Effector memory CD8-positive, alpha-beta T cell (primary cell): ENCODE data around the gene PROM2.

ENCODE experiments used
- ATAC-seq: fragments of 150-1000 bp; cut with Tn5 transposase; replicated peaks from 2 replicates; pipeline ENCODE4 v1.10.0; 2021; ENCODE audit warnings: mild to moderate bottlenecking, moderate library complexity
- DNase-seq, 3 experiments: peaks; one replicate each; pipeline ENCODE4 v3.0.0; 2021
- H3K27ac Mint-ChIP-seq, 2 donors: one replicate each; pipeline ENCODE4 v1.8.0; 2022; ENCODE audit warnings: mild to moderate bottlenecking in 2 of 2, mixed read lengths in 2 of 2, moderate library complexity in 2 of 2
- H3K27me3 Mint-ChIP-seq, 2 donors: one replicate each; pipeline ENCODE4 v1.8.0; 2022; ENCODE audit warnings: mixed read lengths in 2 of 2
- H3K36me3 Mint-ChIP-seq: one replicate; pipeline ENCODE4 v1.8.0; 2022; ENCODE audit warnings: mild to moderate bottlenecking, moderate library complexity, mixed read lengths; ENCODE audit not compliant: insufficient read depth
- H3K4me1 Mint-ChIP-seq, 2 donors: one replicate each; pipeline ENCODE4 v1.8.0; 2022; ENCODE audit warnings: low read depth in 2 of 2, mixed read lengths in 2 of 2
- H3K4me3 Mint-ChIP-seq, 2 donors: one replicate each; pipeline ENCODE4 v1.8.0; 2022; ENCODE audit warnings: mild to moderate bottlenecking in 2 of 2, mixed read lengths in 2 of 2, moderate library complexity in 2 of 2
- H3K9me3 Mint-ChIP-seq, 2 donors: one replicate each; pipeline ENCODE4 v1.8.0; 2022; ENCODE audit warnings: mixed read lengths in 2 of 2

Gene PROM2

GRCh38 chr2:95319481-95320343 lies 45.5 kb downstream of the PROM2 start:
- no peaks in the 10 kb centered on the region for H3K9me3 Mint-ChIP-seq
- peaks cover 0 to 1% of the 10 kb centered on the region in 2 donors for H3K4me1 Mint-ChIP-seq
- H3K27me3 Mint-ChIP-seq: peaks cover 0 to 41% of the 10 kb centered on the region in 2 donors
- no peak overlapping the region for H3K4me3 Mint-ChIP-seq
- no peak for DNase-seq
- no peak for ATAC-seq
- peaks cover 3% of the 10 kb centered on the region for H3K36me3 Mint-ChIP-seq
- H3K27ac Mint-ChIP-seq: no peak overlapping the region

- ATAC-seq (no peak), DNase-seq (no peak)
- peaks cover 0 to 35% of the 10 kb centered on the region in 2 donors for H3K27me3 Mint-ChIP-seq
- H3K9me3 Mint-ChIP-seq: no peaks in the 10 kb centered on the region
- peaks cover 0 to 1% of the 10 kb centered on the region in 2 donors for H3K4me1 Mint-ChIP-seq
- H3K36me3 Mint-ChIP-seq: peaks cover 3% of the 10 kb centered on the region
- no peak overlapping the region for H3K4me3 Mint-ChIP-seq
- no peak overlapping the region for H3K27ac Mint-ChIP-seq
Measured at GRCh38 chr2:95320344-95320712, 46.1 kb downstream of the PROM2 start.

DNA sequence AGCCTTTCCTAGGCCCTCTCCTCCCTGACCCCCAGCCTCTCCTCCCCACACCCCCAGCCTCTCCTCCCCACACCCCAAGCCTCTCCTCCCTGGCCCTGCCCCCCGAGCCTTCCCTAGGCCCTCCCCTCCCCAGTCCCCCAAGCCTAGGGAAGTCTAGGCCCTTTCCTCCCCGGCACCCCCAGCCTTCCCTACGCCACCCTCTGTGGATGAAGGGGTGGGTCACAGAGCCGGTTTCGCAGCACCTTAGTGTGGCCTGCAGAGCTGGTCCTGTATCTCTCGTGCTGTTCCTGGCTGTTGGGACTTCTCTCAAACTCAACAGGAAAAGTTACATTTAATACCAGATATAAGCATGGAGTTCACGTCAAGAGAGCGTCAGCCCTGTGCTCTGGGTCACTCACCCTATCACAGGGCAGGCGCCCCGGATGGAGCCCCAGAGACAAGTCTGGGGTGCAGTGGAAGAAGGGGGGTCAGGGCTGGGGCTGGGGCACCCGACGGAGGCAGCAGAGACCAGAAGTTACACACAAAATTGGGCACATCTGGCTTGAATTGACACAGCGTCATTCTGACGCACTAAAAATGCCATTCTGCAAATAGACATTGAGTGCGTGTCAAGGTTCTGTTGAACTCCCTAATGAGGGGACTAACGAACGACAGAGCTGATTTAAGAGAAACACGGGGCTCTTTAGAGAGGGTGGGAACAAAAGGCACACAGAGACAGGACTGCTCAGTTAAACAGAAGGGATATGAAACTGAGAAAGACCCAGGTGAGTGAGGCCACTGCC lies 46.9 kb downstream of the PROM2 start:
- Mint-ChIP-seq H3K36me3 (peaks cover 3% of the 10 kb centered on the region), H3K27me3 (peaks cover 0 to 27% of the 10 kb centered on the region in 2 donors), H3K4me3 (no peak overlapping the region), H3K27ac (no peak overlapping the region), H3K4me1 (peaks cover 0 to 1% of the 10 kb centered on the region in 2 donors), H3K9me3 (no peaks in the 10 kb centered on the region)
- DNase-seq (no peak), ATAC-seq (no peak)

DNA sequence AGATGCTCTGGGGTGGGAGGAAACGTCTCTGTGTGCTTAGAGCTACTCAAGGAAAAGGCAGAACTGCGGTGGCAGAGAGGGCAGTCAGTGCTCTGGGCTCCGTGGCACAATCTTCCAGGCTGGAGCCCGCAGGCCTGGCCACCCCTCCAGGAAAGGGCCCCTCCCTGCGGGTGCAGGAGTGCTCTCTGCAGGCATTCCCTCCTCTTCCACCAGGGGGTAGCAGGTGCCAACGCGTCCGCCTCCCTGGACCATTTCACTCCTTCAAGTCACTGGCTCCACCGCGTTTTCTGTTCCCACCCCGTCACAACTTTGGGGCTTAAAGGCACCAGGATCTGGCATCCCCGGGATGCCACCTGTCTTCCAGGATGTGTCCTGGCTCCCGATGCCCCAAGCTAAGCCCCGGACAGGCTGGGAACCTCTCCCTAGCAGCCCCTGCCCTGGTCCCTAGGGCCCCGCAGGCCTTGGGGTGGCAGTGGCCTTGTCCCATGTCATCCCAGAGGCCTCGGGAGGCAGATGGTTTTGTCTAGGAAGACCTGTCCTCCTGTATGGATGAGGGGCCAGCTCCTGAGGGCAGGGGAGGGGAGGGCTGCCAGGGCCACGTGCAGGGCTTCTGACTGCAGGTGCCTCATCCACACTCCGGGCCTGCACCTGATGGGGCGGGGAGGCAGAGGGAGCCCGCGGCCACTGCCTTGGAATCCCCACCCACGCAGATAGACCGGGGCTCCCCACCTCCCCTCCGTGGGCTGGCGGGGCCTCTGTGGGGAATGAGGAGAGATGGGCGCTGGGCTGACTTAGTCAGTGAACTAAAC lies 49.3 kb downstream of the PROM2 start:
- ATAC-seq (no peak), DNase-seq (no peak)
- no peak overlapping the region for H3K27ac Mint-ChIP-seq
- H3K4me1 Mint-ChIP-seq: no peaks in the 10 kb centered on the region
- no peaks in the 10 kb centered on the region for H3K9me3 Mint-ChIP-seq
- no peak overlapping the region for H3K4me3 Mint-ChIP-seq
- H3K36me3 Mint-ChIP-seq: peaks cover 3% of the 10 kb centered on the region
- peaks cover 0 to 4% of the 10 kb centered on the region in 2 donors for H3K27me3 Mint-ChIP-seq

- Mint-ChIP-seq H3K4me3 (no peak overlapping the region), H3K36me3 (no peaks in the 10 kb centered on the region), H3K4me1 (no peaks in the 10 kb centered on the region), H3K9me3 (no peaks in the 10 kb centered on the region), H3K27me3 (no peaks in the 10 kb centered on the region), H3K27ac (no peak overlapping the region)
- ATAC-seq: no peak
- no peak for DNase-seq
Measured at GRCh38 chr2:95325026-95325425, 50.8 kb downstream of the PROM2 start.

- Mint-ChIP-seq H3K4me1 (no peaks in the 10 kb centered on the region), H3K27ac (no peak overlapping the region), H3K27me3 (no peaks in the 10 kb centered on the region), H3K4me3 (no peak overlapping the region), H3K36me3 (no peaks in the 10 kb centered on the region), H3K9me3 (no peaks in the 10 kb centered on the region)
- DNase-seq: no peak
- ATAC-seq: no peak
Measured at GRCh38 chr2:95325590-95326432, 51.6 kb downstream of the PROM2 start.

GRCh38 chr2:95326433-95327140 lies 52.3 kb downstream of the PROM2 start:
- no peaks in the 10 kb centered on the region for H3K36me3 Mint-ChIP-seq
- no peaks in the 10 kb centered on the region for H3K9me3 Mint-ChIP-seq
- H3K4me3 Mint-ChIP-seq: no peak overlapping the region
- no peak overlapping the region for H3K27ac Mint-ChIP-seq
- ATAC-seq (no peak), DNase-seq (no peak)
- no peaks in the 10 kb centered on the region for H3K4me1 Mint-ChIP-seq
- H3K27me3 Mint-ChIP-seq: no peaks in the 10 kb centered on the region

GRCh38 chr2:95327861-95328260 lies 53.6 kb downstream of the PROM2 start:
- Mint-ChIP-seq H3K36me3 (no peaks in the 10 kb centered on the region), H3K4me3 (no peak overlapping the region), H3K4me1 (no peaks in the 10 kb centered on the region), H3K9me3 (no peaks in the 10 kb centered on the region), H3K27me3 (no peaks in the 10 kb centered on the region), H3K27ac (no peak overlapping the region)
- DNase-seq: no peak
- no peak for ATAC-seq

DNA sequence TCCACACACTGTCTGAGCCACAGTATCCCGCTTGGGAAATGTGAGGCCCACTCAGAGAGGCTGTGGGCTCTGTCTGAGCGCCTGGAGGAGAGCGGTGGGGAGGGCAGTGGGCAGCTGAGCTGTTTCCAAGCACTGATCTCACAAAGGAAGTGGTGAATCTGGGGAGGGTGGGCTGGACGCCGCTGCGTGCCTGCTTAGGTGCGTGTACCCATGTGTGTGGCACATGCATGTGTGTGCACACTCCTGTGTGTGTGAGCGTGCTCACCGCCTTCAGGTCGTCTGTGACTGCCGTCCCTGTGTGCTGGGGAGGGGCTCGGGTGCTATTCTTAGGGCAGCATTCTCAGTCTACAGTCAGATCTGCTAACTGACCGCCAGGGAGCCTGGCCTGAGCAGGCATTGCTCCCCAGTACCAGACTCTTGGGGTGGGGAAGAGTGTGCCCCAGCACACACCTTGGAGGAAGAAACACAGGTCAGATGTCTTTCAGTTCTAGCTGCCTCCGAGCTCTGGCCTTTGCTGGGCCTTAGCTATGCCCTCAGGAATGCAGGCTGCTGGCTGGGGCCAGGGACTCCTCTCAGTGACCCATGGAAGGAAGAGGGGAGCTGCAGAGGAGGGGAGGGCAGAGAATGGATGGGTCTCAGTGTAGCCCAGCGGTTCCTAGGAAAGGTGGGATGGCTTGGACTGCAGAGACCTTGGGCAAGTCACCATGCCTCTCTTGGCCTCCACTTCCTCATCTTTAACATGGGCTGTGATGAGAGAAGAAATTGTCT lies 54.3 kb downstream of the PROM2 start:
- no peak for ATAC-seq
- no peak overlapping the region for H3K27ac Mint-ChIP-seq

DNA sequence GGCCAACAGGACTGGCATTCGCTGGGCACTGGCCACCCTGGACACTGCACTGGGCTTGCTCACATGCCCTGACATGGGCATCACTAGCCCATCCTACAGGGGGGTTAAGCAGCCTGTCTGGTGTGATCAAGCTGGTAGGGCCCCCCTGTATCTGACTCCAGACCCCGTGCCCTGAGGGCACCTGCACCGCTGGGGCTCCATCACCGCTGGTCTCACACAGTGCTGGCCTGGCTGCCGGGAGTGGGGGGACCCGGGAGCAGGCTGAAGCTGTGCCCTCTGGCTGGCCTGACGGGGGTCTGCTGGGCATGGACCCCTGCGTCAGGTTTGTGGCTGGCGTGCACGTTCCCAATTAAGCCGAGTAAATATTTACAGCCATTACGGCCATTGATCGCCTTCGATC lies 55.2 kb downstream of the PROM2 start:
- Mint-ChIP-seq H3K4me1 (no peaks in the 10 kb centered on the region), H3K9me3 (no peaks in the 10 kb centered on the region), H3K4me3 (no peak overlapping the region), H3K36me3 (no peaks in the 10 kb centered on the region), H3K27ac (no peak overlapping the region), H3K27me3 (no peaks in the 10 kb centered on the region)
- DNase-seq: no peak
- no peak for ATAC-seq

More for the DNA sequence above, 54.3 kb downstream of the PROM2 start:
- H3K4me3 Mint-ChIP-seq: no peak overlapping the region
- no peak for DNase-seq
- no peaks in the 10 kb centered on the region for H3K9me3 Mint-ChIP-seq
- H3K4me1 Mint-ChIP-seq: no peaks in the 10 kb centered on the region
- H3K36me3 Mint-ChIP-seq: no peaks in the 10 kb centered on the region
- no peaks in the 10 kb centered on the region for H3K27me3 Mint-ChIP-seq

DNA sequence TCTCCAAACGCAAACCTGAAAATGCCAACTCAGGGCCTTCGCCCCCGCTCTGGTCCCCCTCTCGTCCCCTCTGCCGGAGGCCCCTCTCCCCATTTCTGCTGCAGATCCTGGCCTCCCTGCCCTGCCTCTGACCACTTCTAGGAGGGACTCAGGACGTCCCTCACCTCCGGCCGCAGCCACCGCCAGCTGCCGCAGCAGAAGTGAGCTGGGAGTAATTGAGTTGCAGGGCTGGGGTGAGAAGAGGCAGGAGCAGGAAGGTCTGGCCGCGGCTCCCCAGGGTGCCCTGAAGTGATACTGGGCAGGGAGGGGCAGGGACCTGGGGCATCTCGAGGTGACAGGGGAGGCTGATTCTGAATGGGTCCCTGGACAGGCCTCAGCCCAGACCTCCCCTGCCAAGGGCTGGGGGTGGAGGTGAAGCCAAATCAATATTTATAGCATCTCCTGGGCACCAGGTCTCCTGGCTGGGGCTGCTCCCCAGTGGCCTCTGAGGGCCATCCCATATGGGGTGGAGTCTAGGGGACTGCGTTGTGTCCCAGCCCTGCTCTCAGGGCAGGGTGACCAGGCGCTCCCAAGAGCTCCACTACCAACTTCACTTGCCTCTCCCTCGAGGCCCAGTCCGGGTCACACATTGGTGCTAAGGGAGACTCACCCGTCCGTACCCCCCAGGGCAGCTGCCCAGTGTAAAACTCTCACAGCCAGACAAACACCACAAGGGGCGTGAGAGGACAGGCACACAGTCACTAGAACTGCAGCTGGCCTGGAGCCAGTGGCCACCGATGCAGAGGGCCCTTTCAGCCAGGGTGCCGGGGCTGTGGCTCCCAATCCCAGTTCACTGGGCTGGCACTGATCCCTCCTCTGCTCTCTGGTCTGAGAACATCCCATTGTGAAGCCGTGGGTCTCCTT lies 55.9 kb downstream of the PROM2 start:
- Mint-ChIP-seq H3K9me3 (no peaks in the 10 kb centered on the region), H3K27ac (no peak overlapping the region), H3K36me3 (no peaks in the 10 kb centered on the region), H3K4me3 (no peak overlapping the region), H3K27me3 (no peaks in the 10 kb centered on the region), H3K4me1 (no peaks in the 10 kb centered on the region)
- no peak for DNase-seq
- ATAC-seq: no peak
